ENCODE measurements around the gene FRMPD3. TPM values are rescaled to one million over a fixed set of nuclear protein-coding genes. Genes with fewer than 3 reads are reported as not detected.
"Not testable (repeated sequence)": the region's sequence is repeated elsewhere in the genome, so short reads cannot be mapped to it uniquely, and the experiment has no call there.

Gene FRMPD3
- total RNA-seq, 1 experiment from 2014 or later: 0.20 TPM

DNA sequence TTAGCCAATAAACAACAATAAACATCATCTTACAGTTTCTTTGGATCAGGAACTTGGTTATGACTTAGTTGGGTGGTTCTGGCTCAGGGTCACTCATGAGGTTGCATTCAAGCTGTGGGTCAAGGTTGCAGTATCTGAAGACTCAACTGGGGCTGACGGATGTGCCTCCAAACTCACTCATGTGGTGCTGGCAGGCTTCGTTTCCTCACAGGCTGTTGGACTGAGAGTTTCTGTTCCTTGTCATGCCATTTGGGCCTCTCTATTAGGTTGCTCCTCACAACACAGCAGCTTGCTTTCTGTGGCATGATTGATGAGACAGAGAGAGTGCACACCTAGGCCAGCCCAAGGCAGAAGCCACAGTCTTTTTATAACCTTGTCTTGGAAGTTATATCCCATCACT lies 20.7 kb downstream of the FRMPD3 start:
- Histone ChIP-seq H3K36me3 (ENCODE audit: low read depth) (no peaks in the 10 kb centered on the region), H3K27ac (no peak overlapping the region), H3K4me1 (replicated peaks; ENCODE audit: insufficient read depth) (no peaks in the 10 kb centered on the region), H3K9me2 (ENCODE audit: insufficient read depth) (no peaks in the 10 kb centered on the region), H3K4me2 (no peak overlapping the region), H3K27me3 (ENCODE audit: insufficient read depth, low read depth) (no peaks in the 10 kb centered on the region), H2AFZ (no peak overlapping the region), H3F3A (ENCODE audit: insufficient read depth, low read depth) (no peaks in the 10 kb centered on the region), H3K4me3 (no peak overlapping the region), H3K9me3 (ENCODE audit: insufficient read depth, low read depth) (no peaks in the 10 kb centered on the region), H4K20me1 (ENCODE audit: insufficient read depth) (no peaks in the 10 kb centered on the region), H3K79me2 (ENCODE audit: low read depth) (no peaks in the 10 kb centered on the region)
- BruUV-seq (replicated peaks): no TSS peak
- CTCF ChIA-PET: no interaction called here
- DNase-seq: no peak
- no peak for TF ChIP-seq CTCF (conservative IDR thresholded peaks at IDR 0.05)
- no peak for TF ChIP-seq EZH2 (IDR thresholded peaks at IDR 0.05; ENCODE audit: low read depth)
- POLR2A ChIA-PET (ENCODE audit: unreplicated experiment): no interaction called here
- intact Hi-C loops (cut with micrococcal nuclease; ENCODE audit: unreplicated experiment): no loop called here

GRCh38 chrX:107470971-107471370 lies 21.5 kb downstream of the FRMPD3 start:
- Histone ChIP-seq H4K20me1 (ENCODE audit: insufficient read depth) (no peaks in the 10 kb centered on the region), H3K4me1 (replicated peaks; ENCODE audit: insufficient read depth) (no peaks in the 10 kb centered on the region), H3F3A (ENCODE audit: insufficient read depth, low read depth) (no peaks in the 10 kb centered on the region), H2AFZ (no peak overlapping the region), H3K27ac (no peak overlapping the region), H3K4me2 (no peak overlapping the region), H3K36me3 (ENCODE audit: low read depth) (no peaks in the 10 kb centered on the region), H3K9me2 (ENCODE audit: insufficient read depth) (no peaks in the 10 kb centered on the region), H3K79me2 (ENCODE audit: low read depth) (no peaks in the 10 kb centered on the region), H3K4me3 (no peak overlapping the region), H3K9me3 (ENCODE audit: insufficient read depth, low read depth) (no peaks in the 10 kb centered on the region), H3K27me3 (ENCODE audit: insufficient read depth, low read depth) (no peaks in the 10 kb centered on the region)
- intact Hi-C loops (cut with micrococcal nuclease; ENCODE audit: unreplicated experiment): no loop called here
- no TSS peak for BruUV-seq (replicated peaks)
- POLR2A ChIA-PET (ENCODE audit: unreplicated experiment): no interaction called here
- CTCF ChIA-PET: no interaction called here
- no peak for DNase-seq
- TF ChIP-seq CTCF (conservative IDR thresholded peaks at IDR 0.05): 0 out of 2 replicates have a peak, but pooled peaks have one; percentile 19
- no peak for TF ChIP-seq EZH2 (IDR thresholded peaks at IDR 0.05; ENCODE audit: low read depth)

- DNase-seq; CTCF ChIA-PET; H3K9me3 ChIP-seq (ENCODE audit: insufficient read depth, low read depth); H3K79me2 ChIP-seq (ENCODE audit: low read depth); H4K20me1 ChIP-seq (ENCODE audit: insufficient read depth); H3K4me1 ChIP-seq (replicated peaks; ENCODE audit: insufficient read depth); H3K4me3 ChIP-seq; H3K4me2 ChIP-seq; H2AFZ ChIP-seq; H3K9me2 ChIP-seq (ENCODE audit: insufficient read depth); H3F3A ChIP-seq (ENCODE audit: insufficient read depth, low read depth); H3K27ac ChIP-seq; H3K27me3 ChIP-seq (ENCODE audit: insufficient read depth, low read depth); POLR2A ChIA-PET (ENCODE audit: unreplicated experiment); intact Hi-C loops (cut with micrococcal nuclease; ENCODE audit: unreplicated experiment); H3K36me3 ChIP-seq (ENCODE audit: low read depth); BruUV-seq (replicated peaks): not testable (repeated sequence)
These were observed 22.0 kb downstream of the FRMPD3 start for GRCh38 chrX:107471420-107471819.

GRCh38 chrX:107477406-107477805 lies 28.0 kb downstream of the FRMPD3 start:
- ChIA-PET POLR2A (ENCODE audit: unreplicated experiment) (interaction anchor here (0.6 kb wide), 1 partner anchor 48 kb away, joined by 3 read pairs; no protein-coding TSS in a partner anchor), CTCF (no interaction called here)
- Histone ChIP-seq H3K79me2 (ENCODE audit: low read depth) (no peaks in the 10 kb centered on the region), H3F3A (ENCODE audit: insufficient read depth, low read depth) (no peaks in the 10 kb centered on the region), H3K4me2 (no peak overlapping the region), H3K4me1 (replicated peaks; ENCODE audit: insufficient read depth) (0 out of 2 replicates have a peak, but pooled peaks cover 7% of the 10 kb centered on the region), H3K9me3 (ENCODE audit: insufficient read depth, low read depth) (no peaks in the 10 kb centered on the region), H3K27ac (no peak overlapping the region), H3K27me3 (ENCODE audit: insufficient read depth, low read depth) (no peaks in the 10 kb centered on the region), H3K9me2 (ENCODE audit: insufficient read depth) (no peaks in the 10 kb centered on the region), H3K36me3 (ENCODE audit: low read depth) (no peaks in the 10 kb centered on the region), H4K20me1 (ENCODE audit: insufficient read depth) (no peaks in the 10 kb centered on the region), H3K4me3 (no peak overlapping the region), H2AFZ (no peak overlapping the region)
- TF ChIP-seq CTCF (conservative IDR thresholded peaks at IDR 0.05): no peak
- no peak for DNase-seq
- no TSS peak for BruUV-seq (replicated peaks)
- intact Hi-C loops (cut with micrococcal nuclease; ENCODE audit: unreplicated experiment): no loop called here
